ENCODE data around the gene DPH5.

The DPH5 gene

GRCh38 chr1:101026430-101026788 lies 825 bp upstream of the DPH5 start:
- Histone ChIP-seq H3K27me3 (replicated peaks; ENCODE audit: insufficient read depth, low read length) (no peaks in the 10 kb centered on the region), H3K9me2 (replicated peaks; ENCODE audit: insufficient read depth, low read length) (no peaks in the 10 kb centered on the region), H3F3A (ENCODE audit: insufficient read depth, low read length) (no peaks in the 10 kb centered on the region), H3K4me3 (ENCODE audit: low read length) (peak overlapping the region; percentile 81), H4K20me1 (ENCODE audit: insufficient read depth, low read length) (no peaks in the 10 kb centered on the region), H3K9me3 (replicated peaks; ENCODE audit: insufficient read depth, low read length) (no peaks in the 10 kb centered on the region), H2AFZ (ENCODE audit: low read length) (peak overlapping the region; percentile 82), H3K4me1 (ENCODE audit: low read length) (no peaks in the 10 kb centered on the region), H3K4me2 (ENCODE audit: low read depth, low read length) (peak overlapping the region; percentile 74), H3K9ac (ENCODE audit: low read length) (peak overlapping the region; percentile 75), H3K27ac (ENCODE audit: low read length) (no peak overlapping the region), H3K79me2 (ENCODE audit: low read length) (peaks cover 13% of the 10 kb centered on the region), H3K36me3 (replicated peaks; ENCODE audit: insufficient read depth, low read length) (no peaks in the 10 kb centered on the region)
- DNase-seq: no peak
- TF ChIP-seq CTCF (IDR thresholded peaks at IDR 0.05; ENCODE audit: low read length) (no peak), EZH2 (optimal IDR thresholded peaks at IDR 0.05; ENCODE audit: low read depth, low read length) (no peak), EZH2phosphoT487 (IDR thresholded peaks at IDR 0.05; ENCODE audit: low read length) (no peak)

- peak overlapping the region; percentile 81 for H3K4me3 ChIP-seq (ENCODE audit: low read length)
- H2AFZ ChIP-seq (ENCODE audit: low read length): peak overlapping the region; percentile 82
- H3K4me1 ChIP-seq (ENCODE audit: low read length): no peaks in the 10 kb centered on the region
- H3K79me2 ChIP-seq (ENCODE audit: low read length): peaks cover 13% of the 10 kb centered on the region
- H3K27me3 ChIP-seq (replicated peaks; ENCODE audit: insufficient read depth, low read length): no peaks in the 10 kb centered on the region
- DNase-seq: no peak
- H3K9me3 ChIP-seq (replicated peaks; ENCODE audit: insufficient read depth, low read length): no peaks in the 10 kb centered on the region
- H4K20me1 ChIP-seq (ENCODE audit: insufficient read depth, low read length): no peaks in the 10 kb centered on the region
- H3F3A ChIP-seq (ENCODE audit: insufficient read depth, low read length): no peaks in the 10 kb centered on the region
- peak overlapping the region; percentile 8; the same call in 1 of the 2 replicates for H3K27ac ChIP-seq (ENCODE audit: low read length)
- H3K9ac ChIP-seq (ENCODE audit: low read length): peak overlapping the region; percentile 75
- peak overlapping the region; percentile 67 for H3K4me2 ChIP-seq (ENCODE audit: low read depth, low read length)
- no peak for TF ChIP-seq EZH2phosphoT487 (IDR thresholded peaks at IDR 0.05; ENCODE audit: low read length)
- TF ChIP-seq CTCF (IDR thresholded peaks at IDR 0.05; ENCODE audit: low read length): no peak
- TF ChIP-seq EZH2 (optimal IDR thresholded peaks at IDR 0.05; ENCODE audit: low read depth, low read length): no peak
- H3K9me2 ChIP-seq (replicated peaks; ENCODE audit: insufficient read depth, low read length): no peaks in the 10 kb centered on the region
- H3K36me3 ChIP-seq (replicated peaks; ENCODE audit: insufficient read depth, low read length): no peaks in the 10 kb centered on the region
These were observed 314 bp downstream of the DPH5 start for GRCh38 chr1:101025283-101025656.

- Histone ChIP-seq H3K4me1 (ENCODE audit: low read length) (no peaks in the 10 kb centered on the region), H2AFZ (ENCODE audit: low read length) (no peak overlapping the region), H4K20me1 (ENCODE audit: insufficient read depth, low read length) (no peaks in the 10 kb centered on the region), H3K4me3 (ENCODE audit: low read length) (no peak overlapping the region), H3K9me2 (replicated peaks; ENCODE audit: insufficient read depth, low read length) (no peaks in the 10 kb centered on the region), H3K27ac (ENCODE audit: low read length) (no peak overlapping the region), H3K9me3 (replicated peaks; ENCODE audit: insufficient read depth, low read length) (no peaks in the 10 kb centered on the region), H3K9ac (ENCODE audit: low read length) (no peak overlapping the region), H3K4me2 (ENCODE audit: low read depth, low read length) (no peak overlapping the region), H3K79me2 (ENCODE audit: low read length) (peaks cover 13% of the 10 kb centered on the region), H3K27me3 (replicated peaks; ENCODE audit: insufficient read depth, low read length) (no peaks in the 10 kb centered on the region), H3F3A (ENCODE audit: insufficient read depth, low read length) (no peaks in the 10 kb centered on the region), H3K36me3 (replicated peaks; ENCODE audit: insufficient read depth, low read length) (no peaks in the 10 kb centered on the region)
- TF ChIP-seq EZH2phosphoT487 (IDR thresholded peaks at IDR 0.05; ENCODE audit: low read length): no peak
- TF ChIP-seq CTCF (IDR thresholded peaks at IDR 0.05; ENCODE audit: low read length): no peak
- no peak for TF ChIP-seq EZH2 (optimal IDR thresholded peaks at IDR 0.05; ENCODE audit: low read depth, low read length)
- no peak for DNase-seq
These were observed 3.3 kb downstream of the DPH5 start for GRCh38 chr1:101022294-101022693.

Measured in MM.1S (cell line).